NT2/D1 (cell line): ENCODE data around the gene UPK3A.

Experiments used
- DNase-seq: peaks from one replicate; pipeline ENCODE4 v3.0.0-alpha.2; 2011; ENCODE audit warnings: low read depth, low spot score
- H3K27me3 ChIP-seq: 2 replicates; pipeline ENCODE4 v1.6.0; 2011; ENCODE audit warnings: mild to moderate bottlenecking; ENCODE audit not compliant: insufficient read length, insufficient read depth
- H3K36me3 ChIP-seq: 2 replicates; pipeline ENCODE4 v1.6.1; 2011; ENCODE audit warnings: mild to moderate bottlenecking, low read length, mixed read lengths; ENCODE audit not compliant: insufficient read depth, insufficient read length
- H3K4me1 ChIP-seq: 2 replicates; pipeline ENCODE4 v1.5.1; 2011; ENCODE audit not compliant: insufficient read depth, insufficient read length
- H3K4me3 ChIP-seq: 2 replicates; pipeline ENCODE4 v1.5.1; 2011; ENCODE audit warnings: low read depth; ENCODE audit not compliant: insufficient read length
- H3K9ac ChIP-seq: 2 replicates; pipeline ENCODE4 v1.6.0; 2011; ENCODE audit warnings: low read depth; ENCODE audit not compliant: insufficient read length
- H3K9me3 ChIP-seq: 2 replicates; pipeline ENCODE4 v1.5.1; 2011; ENCODE audit warnings: mild to moderate bottlenecking, low read length; ENCODE audit not compliant: insufficient read depth
- SUZ12 ChIP-seq: IDR thresholded peaks from 2 replicates; pipeline ENCODE4 v1.6.1; 2011; ENCODE audit not compliant: insufficient read length, insufficient read depth; ENCODE audit errors: extremely low read depth
- YY1 ChIP-seq: IDR thresholded peaks from 2 replicates; pipeline ENCODE4 v1.6.1; 2011; ENCODE audit not compliant: insufficient read length, insufficient read depth
- ZNF274 ChIP-seq: IDR thresholded peaks from 2 replicates; pipeline ENCODE4 v1.6.1; 2011; ENCODE audit warnings: mild to moderate bottlenecking, low read depth, low read length

UPK3A gene

DNA sequence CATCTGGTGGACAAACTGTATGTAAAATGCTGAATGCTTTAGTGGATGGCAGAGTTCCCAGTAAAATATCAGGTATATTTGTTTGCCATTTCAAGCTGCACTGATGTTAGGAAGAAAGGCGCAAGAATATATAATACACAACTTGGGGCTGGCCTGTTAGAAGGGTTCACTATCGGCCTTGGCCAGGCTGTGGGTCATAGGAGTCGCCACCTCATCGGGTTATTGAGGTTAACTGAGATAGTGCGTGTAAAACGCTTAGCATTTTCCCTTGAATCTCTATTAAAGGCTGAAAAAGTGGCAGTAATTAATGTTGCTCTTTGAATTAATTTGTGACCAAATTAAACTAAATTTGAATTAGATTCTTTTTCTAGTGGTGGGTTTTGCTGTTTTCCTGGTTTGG is 30.0 kb downstream of the UPK3A start:
- Histone ChIP-seq H3K9me3 (no peaks in the 10 kb centered on the region), H3K27me3 (peaks cover 7% of the 10 kb centered on the region), H3K36me3 (peaks cover 8% of the 10 kb centered on the region), H3K4me3 (no peak overlapping the region), H3K4me1 (peaks cover 7% of the 10 kb centered on the region), H3K9ac (no peak overlapping the region)
- TF ChIP-seq SUZ12 (no peak), ZNF274 (no peak), YY1 (no peak)
- DNase-seq = no peak

GRCh38 chr22:45316796-45317526 is 32.2 kb downstream of the UPK3A start:
- Histone ChIP-seq H3K4me3 (no peak overlapping the region), H3K36me3 (peaks cover 4% of the 10 kb centered on the region), H3K4me1 (no peaks in the 10 kb centered on the region), H3K27me3 (no peaks in the 10 kb centered on the region), H3K9ac (no peak overlapping the region), H3K9me3 (no peaks in the 10 kb centered on the region)
- DNase-seq = no peak
- TF ChIP-seq ZNF274 = no peak
- no peak for TF ChIP-seq SUZ12
- no peak for TF ChIP-seq YY1

GRCh38 chr22:45317551-45318167 is 32.9 kb downstream of the UPK3A start:
- no peaks in the 10 kb centered on the region for H3K27me3 ChIP-seq
- no peak for TF ChIP-seq YY1
- TF ChIP-seq ZNF274 = no peak
- TF ChIP-seq SUZ12 = no peak
- peaks cover 5% of the 10 kb centered on the region for H3K36me3 ChIP-seq
- no peaks in the 10 kb centered on the region for H3K9me3 ChIP-seq
- H3K4me1 ChIP-seq = no peaks in the 10 kb centered on the region
- no peak for DNase-seq
- no peak overlapping the region for H3K9ac ChIP-seq
- H3K4me3 ChIP-seq = no peak overlapping the region

GRCh38 chr22:45318168-45318557 is 33.4 kb downstream of the UPK3A start:
- Histone ChIP-seq H3K4me3 (no peak overlapping the region), H3K9ac (no peak overlapping the region), H3K4me1 (no peaks in the 10 kb centered on the region), H3K36me3 (peaks cover 10% of the 10 kb centered on the region), H3K27me3 (no peaks in the 10 kb centered on the region), H3K9me3 (no peaks in the 10 kb centered on the region)
- TF ChIP-seq SUZ12 = no peak
- TF ChIP-seq YY1 = no peak
- no peak for TF ChIP-seq ZNF274
- no peak for DNase-seq

DNA sequence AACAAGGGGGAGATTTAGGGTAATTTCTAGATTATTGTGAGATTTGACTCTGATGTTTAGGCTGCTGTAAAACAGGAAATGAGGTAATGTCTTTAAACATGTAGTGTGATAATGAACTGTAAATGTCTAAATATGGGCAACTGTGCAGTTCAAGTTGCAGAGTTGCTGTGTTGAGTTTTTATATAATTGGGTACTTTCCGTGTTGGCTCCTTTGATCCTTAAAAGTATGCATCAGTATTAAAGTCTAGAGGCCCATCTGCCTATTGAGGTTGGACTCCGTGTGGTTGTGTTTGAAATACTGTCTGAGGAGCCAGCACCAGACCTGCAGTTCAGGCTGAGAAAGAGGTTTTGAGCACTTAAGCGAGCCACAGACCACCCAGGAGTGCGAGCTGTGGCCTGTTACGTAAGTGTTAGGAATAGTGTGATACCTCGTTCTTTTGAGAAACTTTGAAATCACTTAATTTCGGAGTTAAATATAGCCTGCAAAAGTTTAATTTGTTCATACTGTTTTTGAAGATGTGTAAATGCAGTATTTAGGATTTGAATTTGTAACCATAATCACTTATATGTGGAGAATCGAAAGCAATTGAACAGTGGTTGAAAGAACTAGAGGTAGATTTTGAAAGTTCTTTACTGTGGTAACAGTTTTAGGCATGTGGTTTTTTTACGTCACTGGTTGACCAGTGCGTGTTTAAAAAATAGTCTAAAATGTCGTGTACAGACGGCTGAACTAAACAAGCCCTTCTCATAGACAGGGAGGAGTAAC is 34.0 kb downstream of the UPK3A start:
- H3K9me3 ChIP-seq = no peaks in the 10 kb centered on the region
- DNase-seq = no peak
- H3K27me3 ChIP-seq = no peaks in the 10 kb centered on the region
- H3K4me1 ChIP-seq = no peaks in the 10 kb centered on the region
- H3K9ac ChIP-seq = no peak overlapping the region
- TF ChIP-seq ZNF274 (no peak), YY1 (no peak), SUZ12 (no peak)
- no peak overlapping the region for H3K4me3 ChIP-seq
- H3K36me3 ChIP-seq = peaks cover 16% of the 10 kb centered on the region

DNA sequence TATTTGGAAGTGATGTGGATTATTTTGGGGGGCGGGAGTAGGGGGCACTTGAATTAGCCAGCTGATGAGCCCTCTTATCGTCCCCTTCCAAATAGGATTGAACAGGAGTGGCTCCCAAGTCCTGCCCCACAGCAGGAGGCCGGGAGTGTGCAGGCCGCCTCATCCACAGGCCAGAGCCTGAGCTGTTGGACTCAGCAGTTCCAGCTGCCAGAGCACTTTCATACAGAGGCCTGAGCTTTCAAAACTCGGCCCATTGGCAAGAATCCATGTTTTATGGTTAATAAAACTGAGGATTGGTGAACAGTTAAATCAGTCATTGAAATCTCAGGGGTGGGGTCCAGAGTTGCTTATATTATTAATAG is 34.6 kb downstream of the UPK3A start:
- no peak for TF ChIP-seq SUZ12
- TF ChIP-seq YY1 = no peak
- TF ChIP-seq ZNF274 = no peak
- Histone ChIP-seq H3K9ac (no peak overlapping the region), H3K4me1 (no peaks in the 10 kb centered on the region)

More for the DNA sequence above, 34.6 kb downstream of the UPK3A start:
- Histone ChIP-seq H3K27me3 (no peaks in the 10 kb centered on the region), H3K4me3 (no peak overlapping the region), H3K9me3 (no peaks in the 10 kb centered on the region), H3K36me3 (peaks cover 21% of the 10 kb centered on the region)
- no peak for DNase-seq
